Pancreas (tissue), 10 donors: ENCODE results near the gene FHIT. TPM values are rescaled to one million over a fixed set of nuclear protein-coding genes. Genes with fewer than 3 reads are reported as not detected.

Source experiments
- ATAC-seq, 4 donors: fragments of 200-7000 bp; cut with Tn5 transposase; one replicate each; pipeline versions ENCODE4 v1.8.0 to v1.9.1; 2020; ENCODE audit warnings: mild to moderate bottlenecking in 4 of 4, moderate library complexity in 4 of 4
- DNase-seq, 6 donors: peaks; one replicate each; pipeline ENCODE4 v3.0.0-alpha.2; 2020
- FAIRE-seq: peaks from 2 replicates; lab custom pipeline; 2012; peaks lifted over from hg19 to GRCh38; lab: Jason Lieb, UNC
- H3K27ac ChIP-seq, 4 donors: fragments of 200-600 bp; sonication (generic); 1 replicate in 3 of 4; 2 replicates in 1 of 4; pipeline versions ENCODE4 v1.5.0 to v1.8.0; 2020
- H3K27me3 ChIP-seq, 4 donors: fragments of 200-600 bp; one replicate each; pipeline ENCODE4 v1.8.0; 2021
- H3K36me3 ChIP-seq, 3 donors: fragments of 200-600 bp; sonication (generic) in 1 of 3; one replicate each; pipeline versions ENCODE4 v1.5.0 to v1.8.0; 2020 to 2021
- H3K4me1 ChIP-seq, 3 donors: fragments of 200-600 bp; one replicate each; pipeline ENCODE4 v1.8.0; 2021
- H3K4me3 ChIP-seq, 4 donors: fragments of 200-600 bp; sonication (generic) in 2 of 4; one replicate each; pipeline versions ENCODE4 v1.5.0 to v1.8.0; 2020 to 2021
- H3K9me3 ChIP-seq, 4 donors: fragments of 200-600 bp; one replicate each; pipeline ENCODE4 v1.8.0; 2021
- WGBS, 2 donors: extraction: QIAGEN DNeasy Blood & Tissue Kit; methylation state at CpG; one replicate each; pipeline ENCODE4 v1.1.7; 2013; 5-methylcytosine and 5-hydroxymethylcytosine counted together
- intact Hi-C, 3 donors: fragments of 100-400 bp; cut with DNase I; formaldehyde crosslinking; loops; one replicate each; pipeline versions ENCODE4 v1.11.1 to v1.14.2; 2022
- polyA plus RNA-seq, 2 donors: library from polyadenylated mRNA; stranded (reverse); fragments of 200-250 nt; gene quantifications; one replicate each; pipeline ENCODE4 v1.2.3, GENCODE V29; 2013
- total RNA-seq, 6 donors: library from RNA; stranded (reverse); fragmentation: NEBNext Ultra II Directional in 4 of 6; extraction: Animal tissue kit (Norgen Biotek cat#: 25700) in 4 of 6; gene quantifications; one replicate each; pipeline versions ENCODE4 v1.2.1 to v1.2.4, GENCODE V29; 2021 to 2023
- TF ChIP-seq, protein P1 (sequence below), 4 donors: fragments of 200-600 bp; sonication (generic) in 3 of 4; IDR thresholded peaks; one replicate each; pipeline versions ENCODE4 v1.5.0 to v1.8.0; 2021; ENCODE audit warnings: antibody characterized with exemption in 4 of 4
- donor health status: healthy with polysubstance abuse.
- donor health status: DM: no; HTN: no; CAD: no; lungs with moderate emphysema.
- donor health status: DM: no; HTN: no; CAD: no.
- donor health status: control.
- donor health status: control.
- donor health status: Bipolar disorder and iron deficiency.
- donor health status: DM: yes; HTN: yes; CAD: no.
- donor health status: DM: no; HTN: no; CAD: no.
- donor health status: DM: no; HTN: no; CAD: no.
- donor health status: DM: yes; HTN: yes; CAD: no.

The FHIT gene
- total and polyA plus RNA-seq, 8 donors = 4.8 to 15.7 (median 8.0) TPM

DNA sequence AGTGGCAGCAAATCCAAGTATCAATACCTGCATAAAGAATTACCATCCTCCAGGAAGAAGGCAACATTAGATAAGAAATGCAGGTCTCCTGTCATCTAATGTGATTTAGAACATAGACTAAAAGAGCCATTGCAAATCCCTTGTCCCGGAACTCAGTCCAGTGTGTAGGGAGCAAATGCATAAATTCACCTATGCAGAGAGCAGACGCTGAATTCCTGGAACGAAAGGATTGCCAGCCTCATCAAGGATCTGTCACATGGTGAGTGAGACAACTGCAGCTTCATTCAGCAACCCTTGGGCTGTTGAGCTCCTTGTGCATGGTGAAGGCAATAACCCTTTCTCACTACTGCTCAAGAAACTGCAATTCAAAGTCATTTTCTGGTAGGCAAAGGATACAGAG lies 1504.7 kb downstream of the FHIT start:
- Histone ChIP-seq H3K36me3 (no peaks in the 10 kb centered on the region), H3K27ac (no peak overlapping the region), H3K9me3 (no peaks in the 10 kb centered on the region), H3K4me1 (no peaks in the 10 kb centered on the region), H3K4me3 (no peak overlapping the region), H3K27me3 (no peaks in the 10 kb centered on the region)
- intact Hi-C loops = no loop called here
- FAIRE-seq (no peak), ATAC-seq (no peak), DNase-seq (no peak)
- 94 to 98% methylated on average over 3 of the region's 3 CpGs for WGBS, 2 donors
- TF ChIP-seq, protein P1, sequence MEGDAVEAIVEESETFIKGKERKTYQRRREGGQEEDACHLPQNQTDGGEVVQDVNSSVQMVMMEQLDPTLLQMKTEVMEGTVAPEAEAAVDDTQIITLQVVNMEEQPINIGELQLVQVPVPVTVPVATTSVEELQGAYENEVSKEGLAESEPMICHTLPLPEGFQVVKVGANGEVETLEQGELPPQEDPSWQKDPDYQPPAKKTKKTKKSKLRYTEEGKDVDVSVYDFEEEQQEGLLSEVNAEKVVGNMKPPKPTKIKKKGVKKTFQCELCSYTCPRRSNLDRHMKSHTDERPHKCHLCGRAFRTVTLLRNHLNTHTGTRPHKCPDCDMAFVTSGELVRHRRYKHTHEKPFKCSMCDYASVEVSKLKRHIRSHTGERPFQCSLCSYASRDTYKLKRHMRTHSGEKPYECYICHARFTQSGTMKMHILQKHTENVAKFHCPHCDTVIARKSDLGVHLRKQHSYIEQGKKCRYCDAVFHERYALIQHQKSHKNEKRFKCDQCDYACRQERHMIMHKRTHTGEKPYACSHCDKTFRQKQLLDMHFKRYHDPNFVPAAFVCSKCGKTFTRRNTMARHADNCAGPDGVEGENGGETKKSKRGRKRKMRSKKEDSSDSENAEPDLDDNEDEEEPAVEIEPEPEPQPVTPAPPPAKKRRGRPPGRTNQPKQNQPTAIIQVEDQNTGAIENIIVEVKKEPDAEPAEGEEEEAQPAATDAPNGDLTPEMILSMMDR (IDR thresholded peaks at IDR 0.05) = no peak

DNA sequence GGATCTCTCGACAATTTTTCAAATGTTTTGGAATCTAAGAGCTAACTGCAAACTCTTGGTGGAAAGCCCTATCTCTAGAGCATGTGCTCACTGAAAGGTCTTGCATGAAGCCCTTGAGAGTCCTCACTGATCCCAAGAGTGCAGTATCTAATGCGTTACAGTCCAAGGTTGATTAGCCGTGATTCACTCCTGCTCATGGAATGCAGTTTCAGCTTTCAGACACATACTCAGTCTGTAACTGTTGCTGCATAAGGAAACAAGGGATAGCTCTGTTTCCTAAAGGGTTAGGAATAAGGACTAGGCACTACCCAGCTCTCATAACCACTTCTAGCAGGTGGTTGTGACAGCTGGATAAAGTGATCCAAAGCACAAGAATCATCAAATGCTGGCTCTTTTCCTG lies 1514.0 kb downstream of the FHIT start:
- TF ChIP-seq, protein P1 (IDR thresholded peaks at IDR 0.05) = no peak
- no peak overlapping the region for H3K4me3 ChIP-seq
- ATAC-seq = no peak
- no peaks in the 10 kb centered on the region for H3K9me3 ChIP-seq
- 63 to 68% methylated on average over 3 of the region's 3 CpGs for WGBS, 2 donors
- intact Hi-C loops = no loop called here
- no peak overlapping the region for H3K27ac ChIP-seq
- H3K36me3 ChIP-seq = no peaks in the 10 kb centered on the region
- H3K27me3 ChIP-seq = no peaks in the 10 kb centered on the region
- no peaks in the 10 kb centered on the region for H3K4me1 ChIP-seq
- FAIRE-seq = no peak
- DNase-seq = no peak

DNA sequence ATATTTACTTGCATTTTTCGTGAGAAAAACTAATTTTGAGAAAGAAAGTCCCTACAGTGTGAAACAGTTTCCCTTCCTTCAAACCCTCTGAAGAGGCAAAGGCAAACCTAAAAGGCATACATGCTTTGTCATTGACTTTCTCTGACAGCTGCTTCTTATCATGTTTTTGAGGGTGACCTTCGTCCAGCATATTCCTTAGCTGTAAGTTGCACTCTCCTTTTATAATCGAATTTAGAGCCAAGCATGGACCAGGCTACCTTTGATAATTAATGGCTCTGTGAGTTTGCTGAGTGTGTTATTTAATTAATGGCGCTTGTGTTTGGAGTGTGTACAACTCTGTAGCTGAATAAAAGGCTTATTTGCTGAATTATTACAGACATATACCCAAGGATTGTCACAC lies 1517.2 kb downstream of the FHIT start:
- Histone ChIP-seq H3K9me3 (no peaks in the 10 kb centered on the region), H3K4me3 (no peak overlapping the region), H3K27me3 (no peaks in the 10 kb centered on the region), H3K36me3 (no peaks in the 10 kb centered on the region), H3K4me1 (no peaks in the 10 kb centered on the region), H3K27ac (no peak overlapping the region)
- no peak for FAIRE-seq
- no peak for DNase-seq
- intact Hi-C loops = no loop called here
- no peak for ATAC-seq
- TF ChIP-seq, protein P1 (IDR thresholded peaks at IDR 0.05) = no peak
- 23 to 31% methylated on average over 4 of the region's 4 CpGs for WGBS, 2 donors

DNA sequence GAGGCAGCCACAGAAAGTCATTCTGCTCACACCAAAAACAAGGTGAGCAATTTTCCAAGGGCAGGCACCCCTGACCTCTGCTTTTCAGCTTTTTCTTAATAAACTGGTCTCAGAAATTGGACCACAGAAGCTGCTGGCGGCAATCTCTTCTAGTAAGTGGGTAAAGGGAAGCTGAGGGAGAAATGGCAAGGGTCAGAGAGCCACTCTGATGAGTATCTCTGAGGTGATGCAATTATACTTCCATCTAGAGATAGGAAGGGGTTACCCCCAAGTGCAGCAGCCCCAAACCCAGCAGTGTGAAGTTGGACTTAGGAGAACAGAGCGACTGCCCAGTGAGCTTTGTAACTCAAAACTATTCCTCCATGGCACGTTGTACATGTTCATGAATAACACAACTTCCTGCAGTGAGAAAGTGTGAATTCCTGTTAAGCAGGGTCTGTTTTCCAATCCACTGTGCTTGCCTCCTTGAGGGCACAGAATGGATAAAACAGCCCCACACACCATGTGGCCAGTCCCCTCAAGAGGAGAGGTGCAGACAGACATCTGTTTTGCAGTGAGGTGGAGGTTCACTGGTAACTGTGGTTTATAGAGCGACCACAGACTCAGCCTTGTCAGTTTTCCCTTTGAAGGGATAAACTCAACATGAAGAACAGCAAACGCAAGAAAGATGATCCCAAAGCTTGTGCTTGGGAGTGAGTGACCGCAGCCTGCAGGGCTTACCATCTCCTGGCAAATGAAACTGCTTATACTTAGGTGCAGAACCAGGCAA lies 1518.0 kb downstream of the FHIT start:
- Histone ChIP-seq H3K4me3 (no peak overlapping the region), H3K27ac (no peak overlapping the region), H3K27me3 (no peaks in the 10 kb centered on the region), H3K36me3 (no peaks in the 10 kb centered on the region), H3K4me1 (no peaks in the 10 kb centered on the region), H3K9me3 (no peaks in the 10 kb centered on the region)
- DNase-seq (no peak), FAIRE-seq (no peak), ATAC-seq (no peak)
- intact Hi-C loops = no loop called here
- 83 to 90% methylated on average over 6 of the region's 6 CpGs for WGBS, 2 donors
- TF ChIP-seq, protein P1 (IDR thresholded peaks at IDR 0.05) = no peak

DNA sequence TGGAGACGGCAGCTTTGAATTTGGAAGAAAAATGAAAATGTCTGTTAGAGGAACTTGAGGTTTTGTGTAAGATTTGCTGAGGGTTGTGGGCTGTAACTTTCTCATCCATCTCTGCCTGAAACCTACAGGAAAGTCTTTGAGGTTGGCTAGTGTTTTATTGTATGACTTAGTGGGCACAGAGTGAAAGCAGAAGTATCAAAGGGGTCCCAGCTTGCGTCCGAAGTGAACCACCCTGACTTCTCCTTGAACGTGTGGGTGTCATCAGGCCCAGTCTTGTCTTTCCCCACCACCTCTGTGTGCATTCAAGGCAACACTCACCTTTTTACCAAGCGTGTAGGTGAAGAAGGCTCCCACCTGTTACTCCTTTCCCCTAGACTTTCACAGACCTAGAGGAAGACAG lies 1519.3 kb downstream of the FHIT start:
- no peak for DNase-seq
- intact Hi-C loops = no loop called here
- H3K27ac ChIP-seq = no peak overlapping the region
- ATAC-seq = no peak
- H3K27me3 ChIP-seq = no peaks in the 10 kb centered on the region
- TF ChIP-seq, protein P1 (IDR thresholded peaks at IDR 0.05) = no peak
- WGBS, 2 donors = 78 to 89% methylated on average over 5 of the region's 5 CpGs
- H3K4me3 ChIP-seq = no peak overlapping the region
- no peak for FAIRE-seq
- no peaks in the 10 kb centered on the region for H3K9me3 ChIP-seq
- H3K36me3 ChIP-seq = no peaks in the 10 kb centered on the region
- H3K4me1 ChIP-seq = no peaks in the 10 kb centered on the region
